Lung (tissue), 12 donors: ENCODE data around the gene PUDP. TPM values are rescaled to one million over a fixed set of nuclear protein-coding genes. Genes with fewer than 3 reads are reported as not detected.
"Not testable (repeated sequence)": the region's sequence is repeated elsewhere in the genome, so short reads cannot be mapped to it uniquely, and the experiment has no call there.

ENCODE experiments used
- ATAC-seq: fragments of 200-7000 bp; cut with Tn5 transposase; one replicate; pipeline ENCODE4 v1.9.1; 2020; ENCODE audit warnings: moderate number of reproducible peaks; ENCODE audit not compliant: insufficient read depth, low FRiP score
- DNase-seq, 3 donors: peaks; one replicate each; pipeline ENCODE4 v3.0.0-alpha.2; 2013 to 2017
- H3K27ac ChIP-seq, 2 donors: one replicate each; pipeline ENCODE4 v1.5.1; 2013; ENCODE audit warnings: mild to moderate bottlenecking in 2 of 2, moderate library complexity in 2 of 2, control low read depth in 1 of 2, inconsistent platforms in 1 of 2, low read depth in 1 of 2, low read length in 1 of 2
- H3K27me3 ChIP-seq, 3 donors: one replicate each; pipeline ENCODE4 v1.5.1; 2013; ENCODE audit warnings: low read length in 2 of 3; ENCODE audit not compliant: control insufficient read depth in 3 of 3, insufficient read depth in 3 of 3
- H3K36me3 ChIP-seq, 4 donors: one replicate each; pipeline ENCODE4 v1.5.1; 2013; ENCODE audit warnings: low read length in 4 of 4, mild to moderate bottlenecking in 1 of 4, moderate library complexity in 1 of 4; ENCODE audit not compliant: control insufficient read depth in 4 of 4, insufficient read depth in 4 of 4
- H3K4me1 ChIP-seq, 5 donors: one replicate each; pipeline ENCODE4 v1.5.1; 2013; ENCODE audit warnings: low read length in 5 of 5, mild to moderate bottlenecking in 2 of 5, moderate library complexity in 1 of 5; ENCODE audit not compliant: control insufficient read depth in 5 of 5, insufficient read depth in 5 of 5
- H3K4me3 ChIP-seq: one replicate; pipeline ENCODE4 v1.5.1; 2013; ENCODE audit warnings: mild to moderate bottlenecking, control low read depth, moderate library complexity
- H3K9ac ChIP-seq, 2 donors: one replicate each; pipeline ENCODE4 v1.5.1; 2013; ENCODE audit warnings: low read length in 2 of 2, control low read depth in 1 of 2; ENCODE audit not compliant: insufficient read depth in 1 of 2
- H3K9me3 ChIP-seq, 4 donors: one replicate each; pipeline ENCODE4 v1.5.1; 2013; ENCODE audit warnings: low read length in 3 of 4, mild to moderate bottlenecking in 1 of 4, moderate library complexity in 1 of 4; ENCODE audit not compliant: control insufficient read depth in 4 of 4, insufficient read depth in 3 of 4
- CTCF ChIP-seq: IDR thresholded peaks from 2 replicates; pipeline ENCODE4 v1.5.1; 2012; ENCODE audit warnings: mild to moderate bottlenecking; ENCODE audit errors: control extremely low read depth, extremely low read depth
- WGBS, 2 donors: extraction: QIAGEN DNeasy Blood & Tissue Kit; methylation state at CpG; one replicate each; pipeline ENCODE4 v1.1.7; 2013; 5-methylcytosine and 5-hydroxymethylcytosine counted together
- polyA plus RNA-seq, 2 donors: library from polyadenylated mRNA; stranded (reverse); fragments of 200-250 nt; gene quantifications; one replicate each; pipeline ENCODE4 v1.2.1, GENCODE V29; 2013
- total RNA-seq, 2 donors: library from RNA; depleted of rRNA in 1 of 2; stranded (reverse); fragments of >200 nt in 1 of 2; gene quantifications; one replicate each; pipeline ENCODE4 v1.2.1, GENCODE V29; 2014 to 2021
- donor health status: control.
- donor health status: control.
- donor health status: Bipolar disorder and iron deficiency.
- donor health status: healthy.
- donor health status: DM: yes; HTN: yes; CAD: no.

The PUDP gene
- total and polyA plus RNA-seq, 4 donors: 12.1 to 24.5 (median 15.0) TPM

- WGBS, 2 donors: 79 to 88% methylated on average over 5 of the region's 5 CpGs
- no peaks in the 10 kb centered on the region for H3K4me1 ChIP-seq
- TF ChIP-seq CTCF: no peak
- H3K36me3 ChIP-seq: no peaks in the 10 kb centered on the region
- no peak for ATAC-seq
- no peak overlapping the region for H3K27ac ChIP-seq
- H3K4me3 ChIP-seq: no peak overlapping the region
- H3K27me3 ChIP-seq: peaks cover 0 to 19% (median 0%) of the 10 kb centered on the region in 3 donors
- H3K9me3 ChIP-seq: no peaks in the 10 kb centered on the region
- DNase-seq: no peak
- H3K9ac ChIP-seq: no peak overlapping the region
Measured at GRCh38 chrX:7028246-7028645, 119.7 kb downstream of the PUDP start.

- ATAC-seq (no peak), DNase-seq (peak in 1 of 3 donors; percentile 16)
- Histone ChIP-seq H3K9me3 (no peaks in the 10 kb centered on the region), H3K9ac (no peak overlapping the region), H3K4me1 (no peaks in the 10 kb centered on the region), H3K27ac (no peak overlapping the region), H3K36me3 (no peaks in the 10 kb centered on the region), H3K27me3 (peaks cover 0 to 25% (median 0%) of the 10 kb centered on the region in 3 donors), H3K4me3 (no peak overlapping the region)
- 85 to 86% methylated on average over 8 of the region's 8 CpGs for WGBS, 2 donors
- no peak for TF ChIP-seq CTCF
Measured at GRCh38 chrX:7027071-7027470, 120.9 kb downstream of the PUDP start.

GRCh38 chrX:7026365-7026764 is 121.6 kb downstream of the PUDP start:
- not testable (repeated sequence) for H3K27ac ChIP-seq, H3K4me3 ChIP-seq, DNase-seq, H3K36me3 ChIP-seq, H3K9ac ChIP-seq, H3K9me3 ChIP-seq, ATAC-seq, H3K4me1 ChIP-seq
- 91 to 96% methylated on average over 5 of the region's 5 CpGs for WGBS, 2 donors
- peaks cover 0 to 26% (median 0%) of the 10 kb centered on the region in 3 donors for H3K27me3 ChIP-seq

GRCh38 chrX:7025471-7025870 is 122.5 kb downstream of the PUDP start:
- no peak for DNase-seq
- Histone ChIP-seq H3K27me3 (peaks cover 0 to 22% (median 3%) of the 10 kb centered on the region in 3 donors), H3K27ac (no peak overlapping the region), H3K9ac (no peak overlapping the region), H3K36me3 (peaks cover 0 to 2% (median 0%) of the 10 kb centered on the region in 4 donors), H3K9me3 (no peaks in the 10 kb centered on the region), H3K4me3 (no peak overlapping the region), H3K4me1 (no peaks in the 10 kb centered on the region)
- 85 to 90% methylated on average over 2 of the region's 2 CpGs for WGBS, 2 donors
- ATAC-seq: no peak
- no peak for TF ChIP-seq CTCF
